ENCODE measurements around the gene IQGAP2.

The IQGAP2 gene

GRCh38 chr5:76622076-76622475 is 219.0 kb downstream of the IQGAP2 start:
- no peak for DNase-seq

- DNase-seq: no peak
Observed at GRCh38 chr5:76622973-76623596, 220.0 kb downstream of the IQGAP2 start, which contains the start of gene F2RL2. Gene F2RL2, minus strand, starts transcription at chr5:76623403. Its CDS starts 173 bp downstream, at chr5:76623230.

GRCh38 chr5:76625087-76625815 is 222.2 kb downstream of the IQGAP2 start:
- no peak for DNase-seq

- DNase-seq: no peak
Observed at GRCh38 chr5:76626738-76627137, 223.7 kb downstream of the IQGAP2 start.

GRCh38 chr5:76634661-76635060 is 231.6 kb downstream of the IQGAP2 start:
- no peak for DNase-seq

GRCh38 chr5:76637490-76637889 is 234.4 kb downstream of the IQGAP2 start:
- no peak for DNase-seq

GRCh38 chr5:76638479-76638878 is 235.4 kb downstream of the IQGAP2 start:
- no peak for DNase-seq

GRCh38 chr5:76641514-76642120 is 238.5 kb downstream of the IQGAP2 start:
- peak; percentile 53 to 71 for DNase-seq

- DNase-seq: no peak
Observed at GRCh38 chr5:76642390-76643040, 239.4 kb downstream of the IQGAP2 start.

- DNase-seq: no peak
Observed at GRCh38 chr5:76643371-76643770, 240.3 kb downstream of the IQGAP2 start.

- no peak for DNase-seq
Observed at GRCh38 chr5:76649140-76649539, 246.1 kb downstream of the IQGAP2 start.

GRCh38 chr5:76652809-76653414 is 249.8 kb downstream of the IQGAP2 start:
- no peak for DNase-seq

- DNase-seq: no peak
Observed at GRCh38 chr5:76657091-76657490, 254.0 kb downstream of the IQGAP2 start.

- DNase-seq: no peak
Observed at GRCh38 chr5:76657683-76658311, 254.7 kb downstream of the IQGAP2 start.

- no peak for DNase-seq
Observed at GRCh38 chr5:76660360-76660759, 257.3 kb downstream of the IQGAP2 start.

- DNase-seq: no peak
Observed at GRCh38 chr5:76662521-76662920, 259.4 kb downstream of the IQGAP2 start.

- DNase-seq: no peak
Observed at GRCh38 chr5:76663573-76663972, 260.5 kb downstream of the IQGAP2 start.

- no peak for DNase-seq
Observed at GRCh38 chr5:76664079-76664478, 261.0 kb downstream of the IQGAP2 start.

GRCh38 chr5:76667495-76667894 is 264.4 kb downstream of the IQGAP2 start:
- DNase-seq: no peak

GRCh38 chr5:76669245-76669644 is 266.2 kb downstream of the IQGAP2 start:
- DNase-seq: no peak

- DNase-seq: no peak
Observed at GRCh38 chr5:76670508-76670907, 267.4 kb downstream of the IQGAP2 start.

GRCh38 chr5:76672242-76672641 is 269.2 kb downstream of the IQGAP2 start:
- DNase-seq: no peak

GRCh38 chr5:76673125-76673524 is 270.0 kb downstream of the IQGAP2 start:
- no peak for DNase-seq

Data from CD4-positive, alpha-beta T cell treated with Interleukin-4 for 1 hour (primary cell).